K562 (cell line): ENCODE measurements around the gene SACM1L. TPM values are rescaled to one million over a fixed set of nuclear protein-coding genes. Genes with fewer than 3 reads are reported as not detected.

ENCODE experiments used
- ATAC-seq: fragments of 200-7000 bp; cut with Tn5 transposase; 3 replicates; pipeline ENCODE4 v1.9.1; 2020; ENCODE audit warnings: moderate library complexity
- BruUV-seq: library from RNA; stranded (reverse); fragments of 400-500 nt; replicated peaks from 2 replicates; lab custom pipeline; 2021; lab: Mats Ljungman, UMichigan
- CTCF ChIA-PET: fragments of 300-600 bp; formaldehyde crosslinking; extraction: SDS; loops from one replicate; lab custom pipeline; 2021; ENCODE audit warnings: low intra/inter-chr PET ratio; lab: Yijun Ruan, JAX
- POLR2A ChIA-PET: fragments of 300-600, 350-650 bp; sonication (Branson Sonifier 250); formaldehyde crosslinking; extraction: SDS; loops from one replicate; lab custom pipeline; 2021; ENCODE audit warnings: antibody characterized with exemption, inconsistent platforms; lab: Yijun Ruan, JAX
- DNase-seq, 4 experiments: peaks; one replicate each; pipeline versions ENCODE4 v3.0.0 to v3.0.0-alpha.2; 2011 to 2018; ENCODE audit warnings: low spot score in 3 of 4, mixed read lengths in 3 of 4; ENCODE audit errors: extremely low read depth in 1 of 4
- FAIRE-seq: peaks from 2 replicates; lab custom pipeline; 2011; peaks lifted over from hg19 to GRCh38; lab: Jason Lieb, UNC
- H2AFZ ChIP-seq: 2 replicates; pipeline ENCODE4 v1.6.0; 2011; ENCODE audit warnings: low read depth, low read length, control low read depth, inconsistent platforms
- H3K27ac ChIP-seq: fragments of 200-600 bp; 3 replicates; pipeline ENCODE4 v1.8.0; 2011; ENCODE audit warnings: low read depth, mild to moderate bottlenecking, control low read depth, inconsistent platforms, low read length, moderate library complexity, mixed read lengths; ENCODE audit errors: extremely low read depth
- H3K27me3 ChIP-seq, 2 experiments: fragments of 300-600 bp in 1 of 2; 2 replicates in 1 of 2; 3 replicates in 1 of 2; pipeline versions ENCODE4 v1.6.0 to v1.8.0; 2011; ENCODE audit warnings: inconsistent platforms in 2 of 2, low read length in 2 of 2, mild to moderate bottlenecking in 1 of 2, mixed read lengths in 1 of 2, moderate library complexity in 1 of 2; ENCODE audit not compliant: control insufficient read depth in 2 of 2, insufficient read depth in 2 of 2
- H3K36me3 ChIP-seq: fragments of 300-600 bp; 3 replicates; pipeline ENCODE4 v1.8.0; 2011; ENCODE audit warnings: mild to moderate bottlenecking, low read length, inconsistent platforms; ENCODE audit not compliant: control insufficient read depth, insufficient read depth
- H3K4me1 ChIP-seq, 2 experiments: fragments of 200-600 bp in 1 of 2; replicated peaks in 1 of 2; 2 replicates in 1 of 2; 3 replicates in 1 of 2; pipeline versions ENCODE4 v1.5.1 to v1.8.0; 2011; ENCODE audit warnings: inconsistent platforms in 2 of 2, low read length in 2 of 2, mild to moderate bottlenecking in 1 of 2, mixed read lengths in 1 of 2, moderate library complexity in 1 of 2; ENCODE audit not compliant: control insufficient read depth in 2 of 2, insufficient read depth in 2 of 2
- H3K4me2 ChIP-seq: 2 replicates; pipeline ENCODE4 v1.6.1; 2011; ENCODE audit warnings: low read length, control low read depth, inconsistent platforms, mixed read lengths; ENCODE audit not compliant: insufficient read depth
- H3K4me3 ChIP-seq: fragments of 200-600 bp; sonication (generic), shearing (Covaris generic); 2 replicates; pipeline ENCODE4 v1.5.1; 2016; ENCODE audit warnings: control low read depth, inconsistent platforms
- H3K79me2 ChIP-seq: fragments of 200-600 bp; 3 replicates; pipeline ENCODE4 v1.8.0; 2011; ENCODE audit warnings: low read length, inconsistent platforms; ENCODE audit not compliant: control insufficient read depth, insufficient read depth
- H3K9ac ChIP-seq, 2 experiments: 2 replicates each; pipeline versions ENCODE4 v1.6.0 to v1.6.1; 2011; ENCODE audit warnings: low read depth in 2 of 2, low read length in 2 of 2, control low read depth in 1 of 2, inconsistent platforms in 1 of 2, mild to moderate bottlenecking in 1 of 2, mixed read lengths in 1 of 2; ENCODE audit not compliant: insufficient read depth in 1 of 2
- H3K9me1 ChIP-seq: one replicate; pipeline ENCODE4 v1.6.0; 2011; ENCODE audit warnings: inconsistent platforms, mild to moderate bottlenecking, low read length, moderate library complexity; ENCODE audit not compliant: control insufficient read depth, insufficient read depth
- H3K9me3 ChIP-seq: replicated peaks from 2 replicates; pipeline ENCODE4 v1.5.1; 2011; ENCODE audit warnings: low read depth, low read length, inconsistent platforms; ENCODE audit not compliant: control insufficient read depth, insufficient read depth
- H4K20me1 ChIP-seq: replicated peaks from 2 replicates; pipeline ENCODE4 v1.6.1; 2011; ENCODE audit warnings: low read length, inconsistent platforms, mixed read lengths; ENCODE audit not compliant: control insufficient read depth, insufficient read depth
- BCOR ChIP-seq: fragments of 450-650 bp; IDR thresholded peaks from 2 replicates; pipeline ENCODE4 v1.6.1; 2016
- FOSL1 ChIP-seq: fragments of 200-800 bp; sonication (Bioruptor generic); conservative IDR thresholded peaks from 2 replicates; pipeline ENCODE4 v1.6.1; 2016; ENCODE audit warnings: missing genetic modification characterization, missing compliant biosample characterization
- MCM7 ChIP-seq, 2 experiments: fragments of 450-650 bp; IDR thresholded peaks; 2 replicates each; pipeline ENCODE4 v1.6.1; 2016 to 2018
- NFIC ChIP-seq: fragments of 450-650 bp; IDR thresholded peaks from 2 replicates; pipeline ENCODE4 v1.6.1; 2017; ENCODE audit warnings: mild to moderate bottlenecking, inconsistent platforms
- NR4A1 ChIP-seq, 2 experiments: fragments of 250-450 bp in 1 of 2; fragments of 450-650 bp in 1 of 2; sonication (Bioruptor Pico) in 1 of 2; IDR thresholded peaks; 2 replicates each; pipeline versions ENCODE4 v1.4.0 to v1.6.1; 2016 to 2020; ENCODE audit warnings: mild to moderate bottlenecking in 2 of 2, missing compliant biosample characterization in 1 of 2, missing genetic modification characterization in 1 of 2, moderate library complexity in 1 of 2
- NRF1 ChIP-seq, 2 experiments: fragments of 450-650 bp; IDR thresholded peaks in 1 of 2; conservative IDR thresholded peaks in 1 of 2; 2 replicates each; pipeline ENCODE4 v1.6.1; 2014; ENCODE audit warnings: mild to moderate bottlenecking in 2 of 2
- PHTF2 ChIP-seq: fragments of 250-450 bp; sonication (Bioruptor Pico); IDR thresholded peaks from 2 replicates; pipeline ENCODE4 v1.5.0; 2021; ENCODE audit warnings: mild to moderate bottlenecking
- SIN3A ChIP-seq, 2 experiments: fragments of 150-350 bp in 1 of 2; IDR thresholded peaks; 2 replicates each; pipeline ENCODE4 v1.6.1; 2011 to 2016; ENCODE audit warnings: borderline replicate concordance in 2 of 2, low read depth in 2 of 2, low read length in 2 of 2, mild to moderate bottlenecking in 2 of 2, moderate library complexity in 2 of 2; ENCODE audit not compliant: control insufficient read depth in 1 of 2
- ZNF263 ChIP-seq: sonication (generic); formaldehyde crosslinking; IDR thresholded peaks from 2 replicates; pipeline ENCODE4 v1.8.0; 2022; ENCODE audit warnings: mild to moderate bottlenecking, missing genetic modification reagents, borderline replicate concordance
- ZNF507 ChIP-seq: conservative IDR thresholded peaks from 2 replicates; pipeline ENCODE4 v1.6.1; 2017; ENCODE audit warnings: missing genetic modification characterization, missing compliant biosample characterization
- ZNF551 ChIP-seq: fragments of 250-450 bp; sonication (Bioruptor Pico); IDR thresholded peaks from 2 replicates; pipeline ENCODE4 v1.5.0; 2021; ENCODE audit warnings: mild to moderate bottlenecking, moderate library complexity
- WGBS: fragments of 100-300 bp; shearing (Covaris generic); methylation state at CpG from one replicate; pipeline ENCODE4 v1.1.6; 2016; ENCODE audit warnings: low coverage, mixed read lengths; ENCODE audit not compliant: insufficient coverage; ENCODE audit errors: missing lambda C conversion rate; 5-methylcytosine and 5-hydroxymethylcytosine counted together
- in situ Hi-C: fragments of 300-500 bp; cut with MboI; formaldehyde crosslinking; loops from 4 replicates; pipeline ENCODE4 v1.15.0; 2018; ENCODE audit warnings: inconsistent platforms, mixed read lengths
- intact Hi-C: fragments of 100-400 bp; cut with micrococcal nuclease; formaldehyde crosslinking; loops from 2 replicates; pipeline ENCODE4 v1.14.2; 2022
- polyA plus RNA-seq, 8 experiments: library from polyadenylated mRNA; depleted of rRNA in 4 of 8; stranded (reverse) in 5 of 8; unstranded in 3 of 8; fragments of >200 nt; fragmentation: Nextera tagmentation in 2 of 8; fragmentation: Illumina TruSeq in 1 of 8; extraction: Ambion mirVana in 2 of 8; extraction: Trizol in 1 of 8; gene quantifications; 2 replicates each; pipeline versions ENCODE4 v1.2.1 to v1.2.3, GENCODE V29; 2011 to 2014; ENCODE audit warnings: inconsistent platforms in 1 of 8, missing spikeins in 1 of 8
- total RNA-seq, 7 experiments: library from RNA; depleted of rRNA in 6 of 7; stranded (reverse); fragments of >200 nt in 6 of 7; fragmentation: Illumina TruSeq in 2 of 7; extraction: Trizol in 2 of 7; gene quantifications; 2 replicates each; pipeline versions ENCODE4 v1.2.1 to v1.2.3, GENCODE V29; 2011 to 2021; ENCODE audit warnings: low replicate concordance in 1 of 7
- TF ChIP-seq, protein P1 (sequence below): sonication (generic); formaldehyde crosslinking; IDR thresholded peaks from 2 replicates; pipeline ENCODE4 v1.5.0; 2020; ENCODE audit warnings: missing genetic modification reagents
- TF ChIP-seq, protein P2 (sequence below): sonication (generic); formaldehyde crosslinking; IDR thresholded peaks from 2 replicates; pipeline ENCODE4 v1.9.0; 2022; ENCODE audit warnings: mild to moderate bottlenecking, missing genetic modification reagents
- TF ChIP-seq, protein P3 (sequence below), 2 experiments: fragments of 450-650 bp; conservative IDR thresholded peaks; 2 replicates each; pipeline ENCODE4 v1.6.1; 2017; ENCODE audit warnings: mild to moderate bottlenecking in 2 of 2, moderate library complexity in 2 of 2
- TF ChIP-seq, protein P4 (sequence below), 3 experiments: IDR thresholded peaks in 2 of 3; conservative IDR thresholded peaks in 1 of 3; 2 replicates each; pipeline ENCODE4 v1.5.1; 2011 to 2012; ENCODE audit warnings: low read length in 3 of 3, mild to moderate bottlenecking in 3 of 3, control low read depth in 2 of 3, improper control_type of control experiment in 1 of 3, inconsistent platforms in 1 of 3, low read depth in 1 of 3, mixed read lengths in 1 of 3, moderate library complexity in 1 of 3; ENCODE audit not compliant: insufficient read depth in 2 of 3

SACM1L gene
- total and polyA plus RNA-seq, 9 of the 15 experiments (the other 6 are each of a cell fraction or from before 2014, with no cell fraction given) = 25.7 to 67.2 (median 40.3) TPM

DNA sequence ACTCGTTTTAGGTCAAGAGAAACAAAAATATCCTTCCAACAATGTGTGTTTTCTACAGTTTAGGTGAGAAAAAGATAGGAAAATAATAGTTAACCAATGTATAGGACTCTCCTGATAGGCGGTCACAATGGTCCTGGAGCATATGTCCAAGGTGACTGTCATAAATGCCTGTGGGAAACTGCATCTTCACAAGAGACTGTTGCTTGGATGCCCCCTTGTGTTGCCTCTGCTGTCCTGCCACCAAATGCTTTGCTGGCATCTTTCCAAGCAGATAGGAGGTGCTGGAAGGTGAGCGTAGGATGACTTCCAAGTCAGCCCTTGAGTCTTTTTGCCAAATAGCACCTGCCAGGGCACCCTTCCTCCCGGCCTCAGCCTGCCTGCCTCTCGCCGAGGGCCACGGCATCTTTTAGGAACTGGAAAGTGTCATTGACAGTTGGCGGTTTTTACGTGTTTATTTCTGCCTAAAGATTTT, 24.1 kb upstream of the SACM1L start (continued):
- TF ChIP-seq ZNF263 (CRISPR knock-in tag) (no peak), ZNF551 (CRISPR knock-in tag) (no peak), PHTF2 (CRISPR knock-in tag) (no peak), BCOR (peak; percentile 80; the same call in 1 of the 2 replicates), MCM7 (IDR thresholded peaks at IDR 0.05) (no peak), FOSL1 (no peak)

DNA sequence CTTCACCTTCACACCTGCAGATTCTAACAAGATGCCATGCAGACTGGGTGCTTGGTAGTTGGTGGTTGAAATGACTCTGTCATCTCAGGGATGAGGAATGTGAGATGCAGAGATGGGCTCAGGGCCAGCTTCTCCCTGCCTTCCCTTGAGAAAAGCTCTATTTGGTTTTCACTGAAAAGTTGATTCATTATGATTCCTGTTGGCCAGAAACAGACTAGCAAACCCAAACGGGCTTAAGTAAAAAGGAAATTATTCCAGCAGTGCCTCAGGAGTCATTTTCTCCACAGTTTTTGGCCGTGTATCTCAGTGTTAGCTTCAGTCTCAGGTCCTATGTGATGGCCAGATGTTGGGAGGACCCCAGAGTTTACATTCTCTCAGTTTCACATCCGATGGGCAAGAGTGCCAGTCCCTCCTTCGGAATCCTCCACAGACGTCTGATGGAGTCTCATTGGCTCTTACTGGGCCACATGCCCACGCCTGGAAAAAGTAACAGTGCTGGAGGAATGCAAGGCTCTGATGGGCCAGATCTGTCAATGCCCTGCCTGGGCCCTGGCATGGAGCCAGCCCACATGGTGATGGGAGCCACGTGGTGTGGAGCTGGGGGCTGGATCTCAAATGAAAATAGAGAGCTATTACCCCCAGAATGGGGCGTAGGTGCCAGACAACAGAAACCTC, 22.3 kb upstream of the SACM1L start:
- H3K4me1 ChIP-seq = peaks cover 6 to 35% of the 10 kb centered on the region in 2 experiments; a peak in 4 of 5 replicates
- H2AFZ ChIP-seq = no peak overlapping the region
- POLR2A ChIA-PET = interaction anchor here (0.7 to 3.2 kb wide), 2 partner anchors 10 to 116 kb away, joined by 3 to 12 read pairs; no protein-coding TSS in a partner anchor
- no peaks in the 10 kb centered on the region for H3K9me3 ChIP-seq
- BruUV-seq = no TSS peak
- H3K9ac ChIP-seq = no peak overlapping the region
- no peaks in the 10 kb centered on the region for H3K9me1 ChIP-seq
- in situ Hi-C loops (no loop called here), intact Hi-C loops (loop anchor here (5.0 to 10.0 kb wide), 2 partner anchors 258 to 410 kb away; no protein-coding TSS in a partner anchor)
- H3K4me3 ChIP-seq = no peak overlapping the region
- no peaks in the 10 kb centered on the region; the same call in 1 of the 2 replicates for H4K20me1 ChIP-seq
- TF ChIP-seq ZNF507 (tag) = no peak
- TF ChIP-seq, protein P1, sequence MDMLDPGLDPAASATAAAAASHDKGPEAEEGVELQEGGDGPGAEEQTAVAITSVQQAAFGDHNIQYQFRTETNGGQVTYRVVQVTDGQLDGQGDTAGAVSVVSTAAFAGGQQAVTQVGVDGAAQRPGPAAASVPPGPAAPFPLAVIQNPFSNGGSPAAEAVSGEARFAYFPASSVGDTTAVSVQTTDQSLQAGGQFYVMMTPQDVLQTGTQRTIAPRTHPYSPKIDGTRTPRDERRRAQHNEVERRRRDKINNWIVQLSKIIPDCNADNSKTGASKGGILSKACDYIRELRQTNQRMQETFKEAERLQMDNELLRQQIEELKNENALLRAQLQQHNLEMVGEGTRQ (CRISPR knock-in tag) = peak; percentile 47
- TF ChIP-seq, protein P2, sequence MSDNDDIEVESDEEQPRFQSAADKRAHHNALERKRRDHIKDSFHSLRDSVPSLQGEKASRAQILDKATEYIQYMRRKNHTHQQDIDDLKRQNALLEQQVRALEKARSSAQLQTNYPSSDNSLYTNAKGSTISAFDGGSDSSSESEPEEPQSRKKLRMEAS (CRISPR knock-in tag) = 0 out of 2 replicates have a peak, but pooled peaks have one; percentile 39
- TF ChIP-seq, protein P3, sequence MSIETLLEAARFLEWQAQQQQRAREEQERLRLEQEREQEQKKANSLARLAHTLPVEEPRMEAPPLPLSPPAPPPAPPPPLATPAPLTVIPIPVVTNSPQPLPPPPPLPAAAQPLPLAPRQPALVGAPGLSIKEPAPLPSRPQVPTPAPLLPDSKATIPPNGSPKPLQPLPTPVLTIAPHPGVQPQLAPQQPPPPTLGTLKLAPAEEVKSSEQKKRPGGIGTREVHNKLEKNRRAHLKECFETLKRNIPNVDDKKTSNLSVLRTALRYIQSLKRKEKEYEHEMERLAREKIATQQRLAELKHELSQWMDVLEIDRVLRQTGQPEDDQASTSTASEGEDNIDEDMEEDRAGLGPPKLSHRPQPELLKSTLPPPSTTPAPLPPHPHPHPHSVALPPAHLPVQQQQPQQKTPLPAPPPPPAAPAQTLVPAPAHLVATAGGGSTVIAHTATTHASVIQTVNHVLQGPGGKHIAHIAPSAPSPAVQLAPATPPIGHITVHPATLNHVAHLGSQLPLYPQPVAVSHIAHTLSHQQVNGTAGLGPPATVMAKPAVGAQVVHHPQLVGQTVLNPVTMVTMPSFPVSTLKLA (conservative IDR thresholded peaks at IDR 0.05) = 0 out of 4 replicates have a peak, but pooled peaks of 1 of the 2 experiments have one; percentile 17
- peak; percentile 91 for TF ChIP-seq NFIC
- TF ChIP-seq, protein P4, sequence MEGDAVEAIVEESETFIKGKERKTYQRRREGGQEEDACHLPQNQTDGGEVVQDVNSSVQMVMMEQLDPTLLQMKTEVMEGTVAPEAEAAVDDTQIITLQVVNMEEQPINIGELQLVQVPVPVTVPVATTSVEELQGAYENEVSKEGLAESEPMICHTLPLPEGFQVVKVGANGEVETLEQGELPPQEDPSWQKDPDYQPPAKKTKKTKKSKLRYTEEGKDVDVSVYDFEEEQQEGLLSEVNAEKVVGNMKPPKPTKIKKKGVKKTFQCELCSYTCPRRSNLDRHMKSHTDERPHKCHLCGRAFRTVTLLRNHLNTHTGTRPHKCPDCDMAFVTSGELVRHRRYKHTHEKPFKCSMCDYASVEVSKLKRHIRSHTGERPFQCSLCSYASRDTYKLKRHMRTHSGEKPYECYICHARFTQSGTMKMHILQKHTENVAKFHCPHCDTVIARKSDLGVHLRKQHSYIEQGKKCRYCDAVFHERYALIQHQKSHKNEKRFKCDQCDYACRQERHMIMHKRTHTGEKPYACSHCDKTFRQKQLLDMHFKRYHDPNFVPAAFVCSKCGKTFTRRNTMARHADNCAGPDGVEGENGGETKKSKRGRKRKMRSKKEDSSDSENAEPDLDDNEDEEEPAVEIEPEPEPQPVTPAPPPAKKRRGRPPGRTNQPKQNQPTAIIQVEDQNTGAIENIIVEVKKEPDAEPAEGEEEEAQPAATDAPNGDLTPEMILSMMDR (IDR thresholded peaks at IDR 0.05 in 2 of 3, conservative IDR thresholded peaks at IDR 0.05 in 1 of 3; ENCODE audit: insufficient read depth in 2 of 3, low read depth in 1 of 3, low read length in 3 of 3) = no peak
- TF ChIP-seq NRF1 (conservative IDR thresholded peaks at IDR 0.05 in 1 of 2, IDR thresholded peaks at IDR 0.05 in 1 of 2) = no peak
- TF ChIP-seq NR4A1 (CRISPR knock-in tag; IDR thresholded peaks at IDR 0.05) = no peak
- TF ChIP-seq NR4A1 (tag; IDR thresholded peaks at IDR 0.05) = no peak
- TF ChIP-seq SIN3A (IDR thresholded peaks at IDR 0.05; ENCODE audit: borderline replicate concordance in 2 of 2, control insufficient read depth in 1 of 2, low read depth in 2 of 2, low read length in 2 of 2) = 0 out of 4 replicates have a peak, but pooled peaks of 1 of the 2 experiments have one; percentile 23
- no peak for FAIRE-seq
- H3K4me2 ChIP-seq = no peak overlapping the region
- ATAC-seq = no peak
- H3K27me3 ChIP-seq = no peaks in the 10 kb centered on the region
- CTCF ChIA-PET = interaction anchor here (1.1 kb wide), 2 partner anchors 156 to 630 kb away, joined by 3 to 4 read pairs; no protein-coding TSS in a partner anchor
- peaks cover 3% of the 10 kb centered on the region; the same call in 1 of the 3 replicates for H3K79me2 ChIP-seq
- H3K36me3 ChIP-seq = peaks cover 53% of the 10 kb centered on the region
- no peak overlapping the region for H3K27ac ChIP-seq
- WGBS = 71% methylated on average over 8 of the region's 8 CpGs
- DNase-seq = peak in 1 of 4 experiments; percentile 29
